GM12878 (cell line): ENCODE results near the gene NT5DC3.

Source experiments
- POLR2A ChIP-seq: IDR thresholded peaks from 2 replicates; pipeline ENCODE4 v1.6.1; 2011; ENCODE audit warnings: low read depth, mild to moderate bottlenecking, low read length
- RBBP5 ChIP-seq: fragments of 200-600 bp; sonication (generic); conservative IDR thresholded peaks from 2 replicates; pipeline ENCODE4 v1.6.1; 2016

DNA sequence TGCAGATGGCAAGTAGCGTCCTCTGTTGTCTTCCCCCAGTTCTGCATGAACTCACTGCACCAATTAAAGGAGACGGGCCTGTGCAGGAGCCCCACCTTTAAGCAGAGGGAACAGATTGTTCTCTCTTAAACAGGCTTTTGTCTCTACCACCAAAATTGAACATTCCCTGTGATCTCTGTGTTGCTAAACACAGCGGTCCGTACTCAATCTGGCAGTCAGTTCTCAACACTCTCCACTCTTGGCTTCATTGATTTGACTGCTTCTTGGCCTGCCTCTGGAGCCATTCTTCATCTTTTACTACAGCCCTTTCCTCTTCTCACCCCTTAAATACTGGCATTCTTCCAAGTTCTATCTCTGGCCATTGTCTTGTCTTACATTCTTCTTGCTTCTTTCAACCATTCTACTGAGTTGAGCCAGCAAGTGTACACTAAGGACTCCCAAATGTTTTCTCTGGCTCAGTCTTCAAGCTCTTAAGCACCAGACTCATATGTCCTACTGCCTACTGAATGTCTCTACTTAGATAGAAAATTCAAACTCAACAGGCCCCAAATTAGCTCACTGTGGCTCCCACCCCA lies 8.0 kb upstream of the NT5DC3 start:
- no peak for TF ChIP-seq POLR2A
- no peak for TF ChIP-seq RBBP5
